ENCODE data around the gene KCNF1. TPM values are rescaled to one million over a fixed set of nuclear protein-coding genes. Genes with fewer than 3 reads are reported as not detected.

KCNF1 gene
- total RNA-seq, 1 experiment from 2014 or later: 1.3 TPM

DNA sequence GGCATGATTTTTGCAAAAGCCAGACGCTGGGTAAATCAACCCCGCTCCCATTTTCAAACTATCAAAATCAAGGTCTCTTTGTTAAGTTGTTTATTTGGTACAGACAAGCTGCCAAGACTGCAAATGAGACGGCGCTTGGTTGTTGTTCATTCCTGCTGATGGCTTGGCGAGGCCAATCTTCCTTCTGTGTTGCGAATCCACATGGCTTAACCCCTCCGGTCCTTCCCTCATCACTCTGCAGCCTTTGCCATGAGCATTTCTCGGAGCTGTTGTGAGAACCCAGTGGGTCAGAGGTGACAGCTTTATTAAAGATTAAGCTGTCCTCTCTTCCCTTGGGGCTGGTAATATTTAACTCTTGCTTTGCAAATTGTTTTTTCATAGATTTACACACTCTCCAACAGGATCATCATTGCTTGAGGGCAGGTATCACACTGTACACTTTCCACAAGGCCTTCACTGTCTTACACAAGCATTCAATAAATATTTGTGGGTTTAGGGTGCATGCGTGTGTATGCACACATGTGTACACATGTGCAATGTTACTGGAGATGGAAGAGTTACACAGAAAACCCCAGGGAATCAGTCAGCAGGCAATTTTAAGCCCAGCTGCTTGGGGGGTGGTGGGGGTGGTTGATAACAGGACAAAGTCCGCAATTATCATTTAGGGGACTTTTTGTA, 27.8 kb upstream of the KCNF1 start:
- Histone ChIP-seq H3K9ac (ENCODE audit: low read length) (no peak overlapping the region), H3K36me3 (ENCODE audit: low read depth, low read length) (no peaks in the 10 kb centered on the region), H3K4me1 (ENCODE audit: insufficient read depth, low read length) (no peaks in the 10 kb centered on the region), H3F3A (ENCODE audit: low read length, unreplicated experiment) (no peaks in the 10 kb centered on the region), H3K4me3 (ENCODE audit: low read length) (no peak overlapping the region), H3K9me3 (ENCODE audit: low read length) (no peaks in the 10 kb centered on the region), H3K27ac (ENCODE audit: low read length) (no peak overlapping the region), H3K27me3 (ENCODE audit: low read length) (0 out of 2 replicates have a peak, but pooled peaks cover 4% of the 10 kb centered on the region), H3K79me2 (ENCODE audit: low read length) (no peaks in the 10 kb centered on the region), H2AFZ (ENCODE audit: low read length) (no peak overlapping the region), H3K4me2 (ENCODE audit: low read length) (no peak overlapping the region), H4K20me1 (ENCODE audit: low read length) (no peaks in the 10 kb centered on the region), H3K9me2 (replicated peaks; ENCODE audit: low read length) (no peaks in the 10 kb centered on the region)
- intact Hi-C loops (cut with micrococcal nuclease): no loop called here
- no peak for DNase-seq
- BruUV-seq (replicated peaks): no TSS peak
- TF ChIP-seq EZH2phosphoT487 (IDR thresholded peaks at IDR 0.05; ENCODE audit: borderline replicate concordance, low read length): no peak
- TF ChIP-seq, protein P1, sequence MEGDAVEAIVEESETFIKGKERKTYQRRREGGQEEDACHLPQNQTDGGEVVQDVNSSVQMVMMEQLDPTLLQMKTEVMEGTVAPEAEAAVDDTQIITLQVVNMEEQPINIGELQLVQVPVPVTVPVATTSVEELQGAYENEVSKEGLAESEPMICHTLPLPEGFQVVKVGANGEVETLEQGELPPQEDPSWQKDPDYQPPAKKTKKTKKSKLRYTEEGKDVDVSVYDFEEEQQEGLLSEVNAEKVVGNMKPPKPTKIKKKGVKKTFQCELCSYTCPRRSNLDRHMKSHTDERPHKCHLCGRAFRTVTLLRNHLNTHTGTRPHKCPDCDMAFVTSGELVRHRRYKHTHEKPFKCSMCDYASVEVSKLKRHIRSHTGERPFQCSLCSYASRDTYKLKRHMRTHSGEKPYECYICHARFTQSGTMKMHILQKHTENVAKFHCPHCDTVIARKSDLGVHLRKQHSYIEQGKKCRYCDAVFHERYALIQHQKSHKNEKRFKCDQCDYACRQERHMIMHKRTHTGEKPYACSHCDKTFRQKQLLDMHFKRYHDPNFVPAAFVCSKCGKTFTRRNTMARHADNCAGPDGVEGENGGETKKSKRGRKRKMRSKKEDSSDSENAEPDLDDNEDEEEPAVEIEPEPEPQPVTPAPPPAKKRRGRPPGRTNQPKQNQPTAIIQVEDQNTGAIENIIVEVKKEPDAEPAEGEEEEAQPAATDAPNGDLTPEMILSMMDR (conservative IDR thresholded peaks at IDR 0.05; ENCODE audit: low read depth, low read length): no peak
- no peak for TF ChIP-seq EZH2 (IDR thresholded peaks at IDR 0.05; ENCODE audit: low read length, unreplicated experiment)
- ChIA-PET CTCF (no interaction called here), POLR2A (ENCODE audit: unreplicated experiment) (no interaction called here)
- no peak for ATAC-seq

DNA sequence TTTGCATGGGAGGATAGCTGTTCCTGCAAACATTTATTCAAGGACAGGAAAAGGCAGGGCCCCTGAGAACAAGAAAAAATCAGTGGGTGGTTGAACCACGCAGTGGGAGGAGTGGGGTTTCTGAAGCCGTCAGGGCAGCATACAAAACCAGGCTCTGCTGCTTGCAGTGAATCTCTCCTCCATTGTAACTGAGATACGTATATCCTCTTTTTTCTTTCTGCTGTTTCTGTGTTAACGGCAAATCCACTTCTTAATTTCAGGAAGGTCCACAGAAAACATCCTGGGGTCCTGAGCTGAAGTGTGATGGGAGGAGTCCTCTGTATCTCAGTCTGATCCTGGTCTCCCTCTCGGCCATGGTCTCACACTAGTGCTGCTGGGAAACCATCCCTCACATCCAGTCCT, 27.2 kb upstream of the KCNF1 start:
- Histone ChIP-seq H3K27ac (ENCODE audit: low read length) (no peak overlapping the region), H2AFZ (ENCODE audit: low read length) (no peak overlapping the region), H3K36me3 (ENCODE audit: low read depth, low read length) (no peaks in the 10 kb centered on the region), H3K9ac (ENCODE audit: low read length) (no peak overlapping the region), H3F3A (ENCODE audit: low read length, unreplicated experiment) (no peaks in the 10 kb centered on the region), H3K27me3 (ENCODE audit: low read length) (0 out of 2 replicates have a peak, but pooled peaks cover 4% of the 10 kb centered on the region), H3K9me3 (ENCODE audit: low read length) (no peaks in the 10 kb centered on the region), H3K4me2 (ENCODE audit: low read length) (no peak overlapping the region), H3K9me2 (replicated peaks; ENCODE audit: low read length) (no peaks in the 10 kb centered on the region), H3K79me2 (ENCODE audit: low read length) (no peaks in the 10 kb centered on the region), H3K4me1 (ENCODE audit: insufficient read depth, low read length) (no peaks in the 10 kb centered on the region), H3K4me3 (ENCODE audit: low read length) (no peak overlapping the region), H4K20me1 (ENCODE audit: low read length) (no peaks in the 10 kb centered on the region)
- BruUV-seq (replicated peaks): no TSS peak
- ATAC-seq (no peak), DNase-seq (no peak)
- POLR2A ChIA-PET (ENCODE audit: unreplicated experiment): no interaction called here
- intact Hi-C loops (cut with micrococcal nuclease): no loop called here
- CTCF ChIA-PET: interaction anchor here (0.7 kb wide), 1 partner anchor 374 kb away, joined by 3 read pairs; no protein-coding TSS in a partner anchor
- TF ChIP-seq EZH2phosphoT487 (IDR thresholded peaks at IDR 0.05; ENCODE audit: borderline replicate concordance, low read length) (no peak), EZH2 (IDR thresholded peaks at IDR 0.05; ENCODE audit: low read length, unreplicated experiment) (no peak)
- TF ChIP-seq, protein P1 (conservative IDR thresholded peaks at IDR 0.05; ENCODE audit: low read depth, low read length): no peak
